22Rv1 (cell line): ENCODE data around the gene TTC7B.

Source experiments
- CTCF ChIP-seq: fragments of 450-650 bp; IDR thresholded peaks from 2 replicates; pipeline ENCODE4 v1.5.1; 2017; ENCODE audit warnings: mild to moderate bottlenecking
- ZFX ChIP-seq: fragments of 450-650 bp; IDR thresholded peaks from 2 replicates; pipeline ENCODE4 v1.6.1; 2017; ENCODE audit warnings: antibody characterized with exemption, borderline replicate concordance

- TF ChIP-seq CTCF, result no peak
- TF ChIP-seq ZFX, result no peak
Observed at GRCh38 chr14:90484291-90484690, 331.9 kb downstream of the TTC7B start.
